Neural cell (in vitro differentiated cells): ENCODE measurements around the gene SLC6A11.

ENCODE experiments used
- CTCF ChIP-seq: fragments of 450-650 bp; IDR thresholded peaks from 2 replicates; pipeline ENCODE4 v1.5.1; 2014; ENCODE audit warnings: antibody characterized with exemption, mild to moderate bottlenecking, moderate library complexity; ENCODE audit not compliant: poor library complexity, severe bottlenecking
- EP300 ChIP-seq: fragments of 450-650 bp; conservative IDR thresholded peaks from 2 replicates; pipeline ENCODE4 v1.6.1; 2014; ENCODE audit warnings: antibody characterized with exemption, mild to moderate bottlenecking, moderate library complexity; ENCODE audit not compliant: poor library complexity, severe bottlenecking

GRCh38 chr3:10768708-10769394 is 47.2 kb upstream of the SLC6A11 start:
- TF ChIP-seq EP300 (no peak), CTCF (no peak)
